Body of pancreas (tissue), 4 donors: Measurements from ENCODE around the gene PNMA1. TPM values are rescaled to one million over a fixed set of nuclear protein-coding genes. Genes with fewer than 3 reads are reported as not detected.
A peak's percentile ranks its signal among the peaks of the same experiment; 100 is the strongest.

Experiments used
- ATAC-seq: fragments of 150-250 bp; one replicate; pipeline ENCODE4 v1.9.1; 2016
- DNase-seq, 4 donors: peaks; one replicate each; pipeline ENCODE4 v3.0.0-alpha.2; 2019
- H3K27ac ChIP-seq, 4 donors: fragments of 200-600 bp; sonication (generic); 1 replicate in 3 of 4; 2 replicates in 1 of 4; pipeline versions ENCODE4 v1.5.1 to v1.6.1; 2016 to 2019; ENCODE audit warnings: mild to moderate bottlenecking in 1 of 4, mixed read lengths in 1 of 4, moderate library complexity in 1 of 4
- H3K27me3 ChIP-seq, 2 donors: fragments of 200-600 bp; sonication (generic); one replicate each; pipeline ENCODE4 v1.6.0; 2016; ENCODE audit warnings: mild to moderate bottlenecking in 1 of 2
- H3K36me3 ChIP-seq, 2 donors: fragments of 200-600 bp; sonication (generic); replicated peaks in 1 of 2; 2 replicates each; pipeline ENCODE4 v1.5.1; 2016; ENCODE audit warnings: low read depth in 2 of 2; ENCODE audit not compliant: insufficient read depth in 1 of 2
- H3K4me1 ChIP-seq: fragments of 200-600 bp; sonication (generic); one replicate; pipeline ENCODE4 v1.6.0; 2016
- H3K4me3 ChIP-seq, 2 donors: fragments of 200-600 bp; sonication (generic); 1 replicate in 1 of 2; 2 replicates in 1 of 2; pipeline ENCODE4 v1.5.1; 2016 to 2019
- H3K9me3 ChIP-seq, 3 donors: fragments of 200-600 bp; sonication (generic); 1 replicate in 2 of 3; 2 replicates in 1 of 3; pipeline ENCODE4 v1.5.1; 2016
- CTCF ChIP-seq, 7 experiments: fragments of 450-650 bp in 4 of 7; fragments of 200-600 bp in 3 of 7; sonication (generic) in 3 of 7; IDR thresholded peaks; one replicate each; pipeline ENCODE4 v1.5.1; 2016 to 2019; ENCODE audit warnings: antibody characterized with exemption in 7 of 7
- POLR2A ChIP-seq, 3 donors: fragments of 450-650 bp; IDR thresholded peaks; one replicate each; pipeline ENCODE4 v1.6.1; 2016; ENCODE audit warnings: antibody characterized with exemption in 3 of 3, mild to moderate bottlenecking in 2 of 3
- WGBS, 2 donors: methylation state at CpG; one replicate each; pipeline ENCODE4 v1.1.5; 2017; 5-methylcytosine and 5-hydroxymethylcytosine counted together
- intact Hi-C: fragments of 100-400 bp; cut with DNase I; formaldehyde crosslinking; loops from one replicate; pipeline ENCODE4 v1.15.1; 2023
- total RNA-seq, 2 donors: library from RNA; depleted of rRNA; stranded (reverse); fragments of >200 nt; gene quantifications; one replicate each; pipeline ENCODE4 v1.1.0, GENCODE V29; 2016

PNMA1 gene
- total RNA-seq, 2 donors from 2014 or later: 5.7 to 6.9 TPM

- intact Hi-C loops: no loop called here
- H3K4me3 ChIP-seq: no peak overlapping the region
These were observed 4.5 kb upstream of the PNMA1 start for GRCh38 chr14:73718418-73719251.

GRCh38 chr14:73717711-73718417 lies 3.7 kb upstream of the PNMA1 start:
- no peak overlapping the region for H3K4me3 ChIP-seq
- no peak for TF ChIP-seq POLR2A (IDR thresholded peaks at IDR 0.05)
- TF ChIP-seq CTCF (IDR thresholded peaks at IDR 0.05): no peak
- peak overlapping the region in 1 of 4 donors; percentile 17 for H3K27ac ChIP-seq
- peaks cover 9 to 29% of the 10 kb centered on the region in 2 donors for H3K36me3 ChIP-seq
- WGBS, 2 donors: 79 to 82% methylated on average over 14 to 20 of the region's 20 CpGs
- peak in 1 of 4 donors; percentile 21 for DNase-seq
- peaks cover 14% of the 10 kb centered on the region for H3K4me1 ChIP-seq
- no peaks in the 10 kb centered on the region for H3K27me3 ChIP-seq
- no peaks in the 10 kb centered on the region for H3K9me3 ChIP-seq
- no peak for ATAC-seq
- intact Hi-C loops: no loop called here

More at GRCh38 chr14:73718418-73719251, 4.5 kb upstream of the PNMA1 start:
- 83 to 91% methylated on average over 43 to 54 of the region's 55 CpGs for WGBS, 2 donors
- H3K27me3 ChIP-seq: no peaks in the 10 kb centered on the region
- DNase-seq (no peak), ATAC-seq (no peak)
- peaks cover 9 to 29% of the 10 kb centered on the region in 2 donors for H3K36me3 ChIP-seq
- peaks cover 6% of the 10 kb centered on the region for H3K4me1 ChIP-seq
- H3K27ac ChIP-seq: peak overlapping the region in 1 of 4 donors; percentile 17
- no peak for TF ChIP-seq POLR2A (IDR thresholded peaks at IDR 0.05)
- TF ChIP-seq CTCF (IDR thresholded peaks at IDR 0.05): no peak
- H3K9me3 ChIP-seq: no peaks in the 10 kb centered on the region

- Histone ChIP-seq H3K9me3 (no peaks in the 10 kb centered on the region), H3K27me3 (no peaks in the 10 kb centered on the region), H3K4me1 (peaks cover 20% of the 10 kb centered on the region), H3K27ac (no peak overlapping the region), H3K4me3 (no peak overlapping the region), H3K36me3 (peaks cover 9 to 24% of the 10 kb centered on the region in 2 donors)
- no peak for ATAC-seq
- TF ChIP-seq POLR2A (IDR thresholded peaks at IDR 0.05) (no peak), CTCF (IDR thresholded peaks at IDR 0.05) (no peak)
- intact Hi-C loops: no loop called here
- no peak for DNase-seq
- 88 to 96% methylated on average over 3 of the region's 3 CpGs for WGBS, 2 donors
These were observed 3.1 kb upstream of the PNMA1 start for GRCh38 chr14:73717266-73717665.

GRCh38 chr14:73715707-73716106 lies 1.5 kb upstream of the PNMA1 start:
- no peak for DNase-seq
- H3K27ac ChIP-seq: no peak overlapping the region
- H3K27me3 ChIP-seq: no peaks in the 10 kb centered on the region
- H3K9me3 ChIP-seq: no peaks in the 10 kb centered on the region
- intact Hi-C loops: no loop called here
- ATAC-seq: no peak
- no peak overlapping the region for H3K4me3 ChIP-seq
- 89 to 100% methylated on average over 4 of the region's 4 CpGs for WGBS, 2 donors
- TF ChIP-seq POLR2A (IDR thresholded peaks at IDR 0.05) (no peak), CTCF (IDR thresholded peaks at IDR 0.05) (no peak)
- H3K36me3 ChIP-seq: peaks cover 0 to 18% of the 10 kb centered on the region in 2 donors
- peaks cover 21% of the 10 kb centered on the region for H3K4me1 ChIP-seq
